Measurements from ENCODE around the gene TGM2.
A peak's percentile ranks its signal among the peaks of the same experiment; 100 is the strongest.

The TGM2 gene

DNA sequence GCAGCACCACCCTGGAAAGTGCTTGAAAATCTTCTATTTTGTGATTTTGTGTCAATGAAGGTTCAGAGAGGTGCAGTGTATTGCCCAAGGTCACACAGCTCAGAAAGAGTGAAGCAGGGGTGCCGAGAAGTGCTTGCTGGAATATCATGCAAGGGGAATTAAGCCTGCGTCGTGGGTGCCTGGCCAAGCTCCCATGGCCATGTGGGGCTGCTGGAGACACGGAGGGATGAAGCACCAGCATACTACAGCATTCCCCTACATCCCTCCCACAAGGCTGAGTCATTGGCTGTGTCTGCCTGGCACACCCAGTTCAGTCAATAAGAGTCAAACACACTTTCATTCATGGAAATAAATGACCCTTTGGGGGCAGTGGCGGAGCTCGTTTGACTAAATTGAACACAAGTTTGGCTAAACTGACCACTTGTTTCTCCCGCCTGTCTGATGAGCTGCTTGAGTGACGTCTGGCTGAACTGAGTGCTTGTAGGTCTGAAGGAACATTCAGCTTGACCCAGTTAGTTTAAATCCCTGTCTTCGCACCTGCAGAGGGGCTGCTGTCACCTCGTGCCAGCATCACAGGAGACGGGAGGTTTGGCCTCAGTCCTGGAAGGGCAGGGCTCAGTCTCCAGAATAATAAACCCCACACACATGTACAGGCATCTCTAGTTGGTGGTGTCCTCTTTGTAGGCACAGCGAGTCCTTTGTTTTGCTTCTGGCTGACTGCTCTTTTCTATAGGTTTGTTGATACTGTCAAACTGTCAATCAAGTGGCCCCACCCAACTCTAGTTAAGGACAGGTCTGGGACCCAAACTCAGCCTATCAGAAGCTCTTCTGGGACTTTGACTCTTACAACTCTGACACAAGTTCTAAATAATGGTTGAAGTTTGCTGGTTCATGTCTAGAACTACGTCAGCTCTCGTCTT lies 8.4 kb upstream of the TGM2 start:
- DNase-seq: no peak

DNA sequence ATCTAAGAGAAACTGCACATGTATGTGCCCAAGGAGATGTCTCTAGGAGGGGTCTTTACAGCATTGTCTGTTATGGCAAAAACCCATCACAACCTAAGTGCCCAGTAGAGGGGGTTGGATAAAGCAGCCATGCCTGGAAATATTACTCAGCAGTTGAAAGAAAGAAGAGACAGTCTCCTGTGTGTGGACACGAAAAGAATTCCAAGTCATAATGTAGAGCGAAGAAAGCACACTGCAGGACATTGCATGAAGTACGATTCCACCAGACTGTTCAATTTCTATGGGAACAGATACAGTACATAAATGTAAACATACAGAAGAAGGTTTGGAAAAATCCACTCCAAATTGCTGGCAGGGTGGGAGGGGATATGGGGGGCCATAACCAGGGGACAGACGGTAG lies 7.3 kb upstream of the TGM2 start:
- no peak for DNase-seq

GRCh38 chr20:38171675-38172043 lies 6.6 kb upstream of the TGM2 start:
- DNase-seq: no peak

DNA sequence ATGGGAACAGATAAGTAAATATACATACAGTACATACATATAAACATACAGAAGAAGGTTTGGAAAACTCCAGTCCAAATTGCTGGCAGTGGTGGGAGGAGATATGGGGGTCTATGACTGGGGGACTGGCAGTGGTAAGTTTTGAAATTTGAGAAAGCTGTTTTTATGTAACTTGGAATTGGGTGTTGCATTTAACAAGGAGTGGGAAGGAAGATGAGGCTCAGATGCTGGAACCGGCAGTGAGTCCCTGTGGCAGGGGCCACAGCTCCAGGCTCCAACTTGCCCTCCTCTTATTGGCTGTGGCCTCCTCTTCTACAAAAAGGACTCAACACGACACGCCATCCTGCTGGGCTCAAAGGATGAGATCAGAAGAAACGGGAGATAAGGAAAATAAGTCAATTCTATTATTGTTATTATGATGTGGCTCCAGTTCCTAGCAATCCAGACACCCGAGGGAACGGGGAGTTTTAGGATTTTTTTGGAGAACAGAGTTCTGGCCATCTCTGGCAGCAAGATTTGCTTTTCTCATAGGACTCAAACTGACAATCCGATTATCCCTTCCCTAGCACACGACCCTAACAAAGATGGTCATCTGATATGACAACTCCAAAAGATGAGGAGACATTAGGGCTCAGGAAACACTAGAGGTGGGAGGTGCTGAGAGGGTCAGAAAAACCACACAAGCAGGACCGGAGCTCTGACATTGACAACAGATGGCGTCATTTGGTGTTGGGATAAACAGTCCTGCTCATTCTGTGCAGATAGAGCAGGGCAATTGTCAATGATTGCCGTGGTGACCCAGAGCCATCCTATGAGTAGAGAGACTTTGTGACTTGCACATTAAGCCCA lies 6.0 kb upstream of the TGM2 start:
- no peak for DNase-seq

- DNase-seq: no peak
These were observed 5.3 kb upstream of the TGM2 start for GRCh38 chr20:38170219-38170825.

- DNase-seq: no peak
These were observed 4.6 kb upstream of the TGM2 start for GRCh38 chr20:38169636-38170193.

DNA sequence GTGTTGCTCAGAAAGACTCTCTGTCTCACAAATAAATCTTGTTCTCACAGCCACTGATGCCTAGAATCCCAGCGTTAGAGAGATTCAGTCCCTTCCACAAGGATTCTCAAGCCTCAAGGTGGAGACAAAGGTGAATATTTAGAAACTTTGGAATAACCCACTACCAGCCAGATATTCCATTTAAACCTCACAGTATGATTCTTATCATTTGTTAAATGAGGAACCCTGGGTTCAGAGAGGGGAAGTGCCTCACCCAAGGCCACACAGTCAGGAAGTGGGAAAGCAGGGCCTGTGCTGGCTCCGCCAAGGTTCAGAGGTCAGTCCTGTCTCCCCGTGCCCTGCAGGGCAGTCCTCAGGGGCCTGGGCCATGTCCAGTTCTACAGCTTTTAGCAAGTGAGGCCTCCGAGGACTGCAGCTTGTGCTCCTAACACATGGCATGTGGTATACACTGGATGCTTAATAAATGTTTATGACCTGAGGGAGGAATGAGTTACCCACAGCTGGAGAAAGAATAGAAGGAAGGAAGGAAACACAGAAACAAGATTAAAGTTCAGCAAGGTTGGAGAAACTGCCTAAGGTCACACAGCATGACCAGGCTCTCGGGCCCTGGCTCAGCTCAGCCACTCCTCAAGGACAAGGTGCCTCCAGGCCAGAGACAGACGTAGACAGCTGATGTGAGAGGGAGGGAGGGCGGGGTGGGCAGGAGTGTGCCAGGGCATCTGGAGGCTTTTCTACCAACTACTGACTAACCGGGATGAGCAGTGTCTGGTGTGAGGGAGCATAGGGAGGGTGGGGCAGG lies 3.9 kb upstream of the TGM2 start:
- DNase-seq: peak; percentile 6

- no peak for DNase-seq
These were observed 3.0 kb upstream of the TGM2 start for GRCh38 chr20:38167851-38168760.

GRCh38 chr20:38167328-38167850 lies 2.3 kb upstream of the TGM2 start:
- DNase-seq: no peak

DNA sequence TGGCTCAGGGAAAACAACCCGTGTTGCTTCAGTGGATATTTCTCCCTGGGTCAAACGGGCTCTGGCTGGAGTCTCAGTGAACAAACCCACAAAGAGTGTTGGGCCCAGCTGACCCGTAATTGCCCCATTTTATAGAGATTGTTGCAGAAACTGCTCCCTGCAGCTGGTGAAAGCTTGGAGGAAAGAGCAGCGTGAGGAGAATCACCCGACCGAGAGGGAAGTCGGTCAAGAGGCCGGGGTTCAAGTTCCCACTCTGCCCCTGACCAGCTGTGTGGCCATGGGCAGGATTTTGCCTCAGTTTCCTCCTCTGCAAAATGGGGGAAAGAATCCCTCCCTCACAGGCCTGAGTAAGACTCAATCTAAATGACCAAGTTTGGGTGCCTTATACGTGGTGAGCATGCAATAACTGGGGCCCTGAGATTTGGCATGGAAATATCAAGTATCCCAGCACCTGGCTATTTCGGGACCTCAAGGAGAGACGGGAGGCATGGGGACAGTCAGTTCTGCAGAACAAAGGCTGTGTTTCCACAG lies 1.7 kb upstream of the TGM2 start:
- no peak for DNase-seq

- no peak for DNase-seq
These were observed 1.1 kb upstream of the TGM2 start for GRCh38 chr20:38165966-38166702.

DNA sequence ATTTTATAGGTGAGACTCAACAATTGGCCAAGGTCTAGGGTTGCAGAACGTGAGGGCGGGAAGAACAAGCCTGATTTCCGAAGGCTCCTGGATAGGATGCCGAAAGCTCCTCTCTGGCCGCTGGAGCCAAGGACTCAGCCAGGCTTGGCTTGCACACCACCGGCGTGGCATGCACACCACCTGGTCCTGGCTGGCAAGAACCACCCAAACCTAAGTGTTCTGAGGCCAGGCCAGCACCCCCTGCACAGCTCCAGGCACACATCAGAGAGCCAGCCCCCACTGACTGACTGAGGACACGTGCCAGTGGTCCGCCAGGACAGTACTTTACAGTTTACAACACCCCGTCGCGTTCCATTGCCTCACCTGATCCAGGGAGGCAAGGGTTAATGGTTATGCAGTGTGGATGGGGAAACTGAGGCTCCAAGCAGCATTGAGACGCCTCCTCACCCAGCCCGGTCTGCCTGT lies 414 bp downstream of the TGM2 start:
- DNase-seq: no peak

DNA sequence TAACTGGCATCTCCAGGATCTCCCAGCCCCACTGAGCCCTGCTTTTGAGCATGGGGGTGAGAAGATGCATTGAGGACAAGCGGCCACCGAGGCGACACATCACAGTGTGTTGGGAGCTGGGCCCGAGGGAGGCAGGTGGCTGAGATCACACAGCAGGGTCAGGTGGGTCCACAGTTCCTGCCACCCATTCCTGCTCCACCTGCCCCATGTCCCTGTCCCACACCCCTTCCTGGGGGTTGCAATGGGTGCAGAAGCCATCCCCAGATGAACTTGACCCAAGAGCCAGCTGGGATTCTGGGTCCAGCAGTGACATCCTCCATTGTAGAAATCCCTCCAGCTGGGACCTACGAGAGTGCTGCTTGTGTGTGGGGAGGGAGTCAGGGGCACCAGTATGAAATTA lies 1.0 kb downstream of the TGM2 start:
- no peak for DNase-seq

DNA sequence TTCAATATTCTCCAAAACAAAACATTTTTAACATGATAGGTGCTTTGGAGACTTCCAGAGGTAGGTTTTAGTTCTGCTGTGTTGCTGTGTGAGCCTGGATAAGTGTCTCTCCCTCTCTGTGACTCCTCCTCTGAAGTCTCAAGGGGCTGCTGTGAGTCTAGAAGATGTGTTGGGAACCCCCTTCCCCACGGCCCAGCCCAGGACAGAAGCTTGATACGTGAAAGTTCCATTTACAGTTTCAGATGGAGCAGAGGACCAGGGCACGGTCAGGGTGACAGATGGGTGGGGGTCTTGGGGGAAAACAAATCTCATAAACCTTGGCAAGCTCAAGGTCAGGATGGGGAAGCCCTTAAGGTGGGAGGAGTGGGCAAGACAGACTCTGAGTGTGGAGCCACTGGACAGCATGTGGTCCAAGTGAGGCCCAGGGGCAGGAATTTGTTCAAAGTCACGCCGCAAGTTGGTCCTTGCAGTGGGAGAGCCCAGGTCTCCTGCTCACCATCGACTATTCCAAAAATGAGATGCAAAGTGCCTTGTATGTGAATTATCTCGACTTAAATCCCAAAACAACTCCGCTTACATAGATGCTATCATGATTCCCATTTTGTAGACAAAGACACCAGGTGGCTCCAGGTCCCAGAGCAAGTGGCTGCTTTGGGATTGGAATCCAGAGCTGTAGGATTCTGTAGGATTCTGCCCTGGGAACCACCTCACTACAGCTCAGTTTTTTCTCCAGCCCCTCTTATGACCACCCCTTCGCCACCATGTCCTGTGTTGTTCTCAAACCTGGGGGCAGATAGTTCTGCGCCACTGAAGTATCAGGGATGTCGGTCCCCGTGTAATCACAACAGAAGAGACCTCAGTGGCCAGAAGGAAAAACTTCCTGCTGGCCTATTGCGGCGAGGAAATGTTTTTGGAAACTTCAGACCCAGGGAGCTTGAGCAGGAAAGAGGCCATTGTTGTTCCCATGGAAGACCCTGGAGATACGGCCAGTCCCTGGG lies 1.9 kb downstream of the TGM2 start:
- DNase-seq: no peak

GRCh38 chr20:38162149-38162548 lies 2.9 kb downstream of the TGM2 start:
- no peak for DNase-seq

DNA sequence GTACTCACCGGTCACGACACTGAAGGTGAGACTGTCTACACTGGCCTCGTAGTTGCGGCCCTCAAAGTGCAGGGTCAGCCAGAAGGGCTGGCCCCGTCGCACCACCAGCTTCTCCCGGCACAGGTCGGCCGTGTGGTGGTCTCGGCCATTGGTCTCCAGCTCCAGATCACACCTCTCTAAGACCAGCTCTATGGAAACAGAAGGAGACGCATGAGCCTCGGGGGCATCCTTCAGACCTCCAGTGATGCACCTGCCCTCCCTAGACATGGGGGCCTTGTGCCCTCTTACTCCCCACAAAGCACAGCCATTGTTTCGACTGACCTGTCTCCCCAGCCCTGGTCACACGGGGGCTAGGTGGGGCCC lies 3.7 kb downstream of the TGM2 start:
- no peak for DNase-seq

GRCh38 chr20:38159957-38160756 lies 4.9 kb downstream of the TGM2 start:
- no peak for DNase-seq

DNA sequence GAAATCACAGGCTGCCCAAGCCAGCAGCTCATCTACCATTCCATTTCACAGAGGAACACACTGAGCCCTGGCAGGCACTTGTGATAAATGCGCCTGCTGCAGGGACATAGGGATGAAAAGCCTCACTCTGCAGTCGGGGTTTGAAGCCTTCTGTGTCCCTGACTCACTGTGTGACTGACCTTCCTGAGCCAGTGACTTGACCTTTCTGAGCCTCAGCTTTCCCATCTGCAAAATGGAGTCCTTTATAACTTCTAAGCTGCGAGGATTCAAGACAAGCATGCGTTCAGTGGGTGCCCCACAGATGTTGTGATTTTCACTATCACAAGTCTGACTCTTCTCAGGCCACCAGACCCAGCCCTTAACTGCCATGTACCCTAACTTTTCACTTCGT lies 5.5 kb downstream of the TGM2 start:
- DNase-seq: no peak
